GM19043 (cell line): ENCODE data around the gene SMPDL3B.

Experiments
- ATAC-seq: cut with Tn5 transposase; IDR thresholded peaks from one replicate; pipeline ENCODE4 v1.9.1; 2021; ENCODE audit warnings: low read depth; ENCODE audit not compliant: unreplicated experiment

The SMPDL3B gene, protein sequence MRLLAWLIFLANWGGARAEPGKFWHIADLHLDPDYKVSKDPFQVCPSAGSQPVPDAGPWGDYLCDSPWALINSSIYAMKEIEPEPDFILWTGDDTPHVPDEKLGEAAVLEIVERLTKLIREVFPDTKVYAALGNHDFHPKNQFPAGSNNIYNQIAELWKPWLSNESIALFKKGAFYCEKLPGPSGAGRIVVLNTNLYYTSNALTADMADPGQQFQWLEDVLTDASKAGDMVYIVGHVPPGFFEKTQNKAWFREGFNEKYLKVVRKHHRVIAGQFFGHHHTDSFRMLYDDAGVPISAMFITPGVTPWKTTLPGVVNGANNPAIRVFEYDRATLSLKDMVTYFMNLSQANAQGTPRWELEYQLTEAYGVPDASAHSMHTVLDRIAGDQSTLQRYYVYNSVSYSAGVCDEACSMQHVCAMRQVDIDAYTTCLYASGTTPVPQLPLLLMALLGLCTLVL

DNA sequence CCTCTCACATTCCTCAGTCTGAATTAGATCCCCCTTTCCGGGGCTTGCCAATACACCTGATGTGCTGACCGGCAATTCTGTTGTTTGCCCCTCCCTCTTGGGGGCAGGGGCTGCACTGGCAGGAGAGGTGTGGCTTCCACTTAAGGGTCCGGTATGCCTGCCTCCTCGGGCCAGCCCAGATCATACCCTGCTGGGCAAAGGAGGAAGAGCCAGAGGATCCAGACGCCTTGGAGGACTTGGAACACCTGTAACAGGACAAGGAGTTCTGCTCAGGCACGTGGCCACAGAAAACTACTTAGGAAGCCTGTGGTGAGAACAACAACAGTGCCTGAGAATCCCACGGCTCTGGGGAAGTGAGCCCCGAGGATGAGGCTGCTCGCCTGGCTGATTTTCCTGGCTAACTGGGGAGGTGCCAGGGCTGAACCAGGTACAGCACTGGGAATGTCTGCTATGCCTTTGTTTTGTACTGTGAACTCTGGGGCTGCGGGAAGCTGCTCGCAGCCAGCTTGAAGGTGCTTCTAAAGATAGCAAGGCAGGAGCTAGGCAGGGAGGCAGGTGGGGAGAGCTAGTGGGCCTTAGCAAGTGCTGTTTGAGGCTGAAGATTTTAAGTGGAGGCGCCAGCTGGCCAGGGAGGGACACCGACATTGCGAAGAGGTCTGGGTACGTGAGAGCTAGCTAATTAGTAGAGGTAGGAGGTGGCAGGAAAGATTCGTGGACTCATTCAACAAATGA, at the start of gene SMPDL3B:
Gene SMPDL3B, plus strand, starts transcription at position 183 of the 732 bp plus-strand sequence. Its CDS starts 184 bp downstream, at position 367.
- ATAC-seq: no peak

DNA sequence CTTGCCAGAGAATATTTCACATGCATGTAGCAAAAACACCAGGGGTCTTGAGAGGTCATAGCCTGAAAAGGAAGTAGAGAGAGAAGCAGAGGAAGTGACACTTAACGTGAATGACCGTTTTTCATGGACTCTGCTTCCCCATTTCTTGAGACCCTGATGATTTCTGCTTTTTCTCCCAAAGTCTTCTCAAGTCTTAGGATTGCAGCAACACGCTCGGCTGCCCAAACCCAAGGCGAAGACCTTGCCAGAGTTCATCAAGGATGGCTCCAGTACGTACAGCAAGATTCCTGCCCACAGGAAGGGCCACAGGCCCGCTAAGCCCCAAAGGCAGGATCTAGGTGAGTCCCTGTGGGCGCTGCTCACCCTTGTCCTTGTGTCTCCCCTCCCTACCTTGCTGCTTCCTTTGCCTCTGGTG, 49.7 kb upstream of the SMPDL3B start:
- ATAC-seq: no peak

DNA sequence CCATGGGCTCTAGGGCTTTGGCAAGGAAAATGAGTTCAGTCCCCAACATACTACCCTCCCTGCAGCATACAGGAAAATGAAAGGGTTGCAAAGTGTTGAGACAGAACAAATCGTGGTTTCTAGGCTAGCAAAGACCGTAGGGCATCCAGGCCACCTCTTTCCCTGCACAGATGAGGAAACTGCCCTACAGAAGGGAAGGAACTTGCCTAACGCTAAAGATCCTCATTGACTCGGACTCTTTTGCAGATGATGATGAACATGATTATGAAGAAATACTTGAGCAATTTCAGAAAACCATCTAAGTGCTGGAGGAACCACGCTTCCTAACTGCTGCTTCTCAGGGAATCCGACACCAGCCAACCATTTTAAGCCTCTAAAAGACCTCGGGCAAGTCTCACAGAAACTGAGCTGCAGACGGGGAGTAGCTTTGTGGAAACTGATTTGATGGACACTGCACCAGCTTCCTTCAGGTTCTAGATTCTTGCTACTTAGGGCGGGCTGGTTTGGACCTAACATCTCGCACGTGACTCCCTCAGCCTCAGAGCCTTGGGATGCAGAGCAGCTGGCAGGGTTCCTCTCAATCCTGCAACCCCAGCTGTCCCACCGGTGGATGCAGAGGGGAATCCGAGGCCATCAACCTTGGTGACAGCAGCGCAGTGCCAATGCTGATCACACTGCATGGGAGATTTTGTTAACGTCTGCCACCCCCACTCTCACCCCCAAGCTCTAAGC, 49.0 kb upstream of the SMPDL3B start:
- no peak for ATAC-seq

DNA sequence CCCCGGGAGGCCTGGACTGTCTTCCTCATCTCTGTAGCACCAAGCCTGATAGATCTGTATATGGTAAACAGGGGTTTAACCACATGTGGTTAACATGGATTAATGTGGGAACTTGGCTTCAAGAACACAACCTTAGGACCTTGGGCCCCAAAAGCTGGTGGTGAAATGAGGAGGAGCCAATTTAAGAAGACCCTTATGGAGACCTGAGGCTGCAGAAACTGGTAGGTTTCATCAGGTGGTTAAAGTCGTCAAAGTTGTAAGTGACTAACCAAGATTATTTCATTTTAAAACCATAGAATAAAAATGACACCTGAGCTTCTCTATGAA, 48.5 kb upstream of the SMPDL3B start:
- ATAC-seq: no peak

DNA sequence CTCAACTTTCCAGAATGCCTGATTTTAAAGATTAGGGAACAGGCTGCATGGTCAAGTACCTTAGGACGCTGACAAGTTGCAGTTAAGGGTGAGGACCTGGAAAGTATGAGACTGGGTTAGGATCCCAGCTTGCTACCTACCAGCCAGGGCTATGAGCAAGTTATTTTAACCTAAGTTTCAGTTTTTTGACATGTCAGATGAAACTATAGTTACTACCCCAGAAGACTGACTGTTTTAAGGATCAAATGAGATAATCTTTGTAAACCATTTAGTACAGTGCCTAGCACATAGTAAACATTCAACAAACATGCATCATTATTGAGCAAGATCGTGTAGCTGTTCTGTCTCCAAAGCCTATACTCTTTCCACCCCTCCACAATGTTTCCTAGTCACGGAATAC, 48.1 kb upstream of the SMPDL3B start:
- no peak for ATAC-seq

DNA sequence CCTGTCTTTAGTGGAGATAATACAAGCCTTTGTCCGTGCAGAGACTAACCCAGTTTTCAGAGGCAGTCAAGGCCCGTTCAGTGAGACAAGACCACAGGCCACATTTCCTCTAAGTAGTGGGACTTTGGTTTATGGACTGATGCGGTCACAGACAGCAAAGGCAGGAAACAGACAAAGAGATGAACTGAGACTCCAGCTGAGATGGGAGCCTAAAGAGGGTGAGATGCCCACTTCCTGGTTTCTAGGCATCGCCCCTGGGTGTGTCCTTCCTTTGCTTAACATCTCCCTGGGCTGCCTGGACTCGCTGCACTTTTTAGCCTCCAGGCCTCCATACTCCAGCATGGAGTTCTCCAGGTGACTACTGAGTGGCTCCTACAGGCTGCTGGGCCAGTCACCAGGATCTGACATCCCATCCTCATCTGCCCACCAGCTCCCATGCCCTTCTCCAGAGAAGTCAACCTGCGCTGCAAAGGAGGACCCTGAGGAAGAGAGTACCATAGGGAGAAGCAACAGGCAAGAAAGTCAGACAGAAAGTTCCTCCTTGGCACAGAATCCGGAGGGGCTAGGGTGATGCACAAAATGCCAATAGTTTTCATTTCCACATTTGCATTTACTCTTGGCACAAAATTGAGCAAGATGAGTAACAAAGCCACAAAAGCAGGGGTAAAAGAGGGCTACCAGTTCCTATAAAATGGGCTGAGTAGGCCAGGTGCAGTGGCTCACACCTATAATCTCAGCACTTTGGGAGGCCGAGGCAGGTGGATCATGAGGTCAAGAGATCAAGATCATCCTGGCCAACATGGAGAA, 47.4 kb upstream of the SMPDL3B start:
- no peak for ATAC-seq

DNA sequence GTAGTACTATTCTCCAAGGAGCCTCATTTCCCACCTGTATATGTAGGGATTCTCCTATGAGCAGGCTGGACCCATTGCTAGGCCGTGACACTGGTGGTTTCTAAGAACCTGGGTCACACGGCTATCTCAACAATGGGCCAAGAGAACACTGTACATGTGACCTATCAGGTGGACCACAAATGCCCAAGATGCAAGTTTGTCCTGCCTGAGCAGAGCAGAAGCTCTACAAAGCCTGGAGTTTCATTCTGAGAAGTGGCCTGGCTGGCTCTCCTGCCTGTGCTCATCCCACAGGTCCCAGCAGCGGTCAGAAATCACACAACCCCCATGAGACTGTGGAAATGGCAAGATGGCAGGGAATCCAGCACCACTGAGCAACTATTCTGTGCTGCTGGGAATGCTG, 45.3 kb upstream of the SMPDL3B start:
- no peak for ATAC-seq

DNA sequence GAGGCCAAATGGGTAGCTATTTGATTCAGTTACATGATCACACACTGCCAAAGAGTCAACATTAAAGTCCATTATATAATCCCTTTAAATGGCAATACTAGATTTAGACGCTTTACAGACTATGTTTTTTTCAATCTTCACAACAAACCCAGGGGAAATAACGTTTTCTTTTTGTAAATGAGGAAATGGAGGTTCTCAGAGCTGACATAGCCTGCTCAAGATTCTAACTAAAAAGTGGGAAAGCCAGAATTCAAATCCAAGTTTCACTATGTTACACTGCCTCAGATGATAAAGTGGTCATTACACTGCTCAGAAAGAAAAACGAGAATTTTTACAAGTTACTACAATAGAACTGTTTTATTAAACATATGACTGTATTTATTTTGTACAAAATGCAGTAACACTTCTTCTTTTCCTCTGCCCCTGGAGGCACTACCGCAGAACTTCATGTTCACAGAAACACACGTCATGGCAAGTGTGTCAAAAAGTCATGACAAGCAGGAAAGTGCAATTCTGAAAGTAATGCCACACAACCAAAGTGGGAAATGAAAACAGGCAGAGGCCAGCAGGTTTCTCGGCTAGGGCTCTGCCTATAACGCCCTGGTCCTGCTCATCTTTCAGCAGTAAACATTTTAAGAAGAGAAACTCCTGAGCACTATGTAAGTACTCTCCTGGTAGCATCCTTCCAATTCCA, 43.5 kb upstream of the SMPDL3B start:
- ATAC-seq: no peak

DNA sequence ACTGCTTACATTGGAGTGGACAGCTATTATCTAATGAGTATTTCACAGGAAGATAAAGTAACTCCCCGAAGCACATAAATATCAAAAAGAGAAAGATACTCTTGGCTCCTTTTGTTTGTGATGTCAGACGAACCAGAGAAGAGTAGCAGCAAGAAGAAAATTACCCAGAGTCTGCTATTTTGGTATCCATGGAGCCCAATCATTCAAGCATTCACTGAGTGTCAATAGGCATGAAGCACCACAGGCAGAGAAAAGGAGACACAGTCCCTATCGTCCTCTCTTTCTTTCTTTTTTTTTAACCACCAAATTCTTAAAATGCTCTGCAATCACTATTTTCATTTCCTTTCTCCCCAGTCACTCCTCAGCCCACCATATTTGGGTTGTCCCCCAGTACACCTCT, 40.3 kb upstream of the SMPDL3B start:
- ATAC-seq: no peak

DNA sequence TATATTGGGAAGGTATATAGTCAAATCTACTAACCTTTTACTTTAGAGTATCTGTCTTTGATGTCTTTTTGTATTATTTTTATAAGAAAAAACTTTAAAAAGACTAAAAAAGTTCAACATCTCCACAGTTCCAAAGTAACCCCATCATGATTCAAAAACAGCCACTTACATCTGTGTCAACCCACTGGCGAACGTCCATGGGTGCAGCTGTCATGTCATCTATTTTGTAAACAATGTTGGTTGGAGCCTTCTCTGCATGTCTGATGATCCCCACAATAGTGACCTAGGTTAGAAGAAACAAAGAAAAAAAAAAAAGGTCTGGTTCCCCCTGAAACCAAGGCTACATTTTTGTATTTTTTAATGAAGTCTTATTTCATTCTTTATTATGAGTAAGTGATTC, 28.0 kb upstream of the SMPDL3B start:
- no peak for ATAC-seq

DNA sequence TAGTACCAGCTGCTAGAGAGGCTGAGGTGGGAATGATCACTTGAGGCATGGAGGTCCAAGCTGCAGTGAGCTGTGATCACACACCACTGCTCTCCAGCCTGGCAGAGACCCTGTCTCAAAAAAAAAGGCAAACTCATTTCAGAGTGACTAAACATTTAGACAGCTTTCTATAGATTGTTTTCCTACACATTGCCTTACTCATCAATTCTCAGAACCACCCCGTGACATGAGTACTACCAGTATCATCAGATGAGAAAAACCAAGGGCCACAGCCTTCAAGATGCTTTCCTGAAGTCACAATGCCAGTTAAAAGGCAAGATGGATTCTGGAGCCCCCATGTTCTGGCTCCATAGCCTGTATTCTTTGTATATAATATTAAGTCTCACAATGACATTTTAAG, 22.4 kb upstream of the SMPDL3B start:
- no peak for ATAC-seq

DNA sequence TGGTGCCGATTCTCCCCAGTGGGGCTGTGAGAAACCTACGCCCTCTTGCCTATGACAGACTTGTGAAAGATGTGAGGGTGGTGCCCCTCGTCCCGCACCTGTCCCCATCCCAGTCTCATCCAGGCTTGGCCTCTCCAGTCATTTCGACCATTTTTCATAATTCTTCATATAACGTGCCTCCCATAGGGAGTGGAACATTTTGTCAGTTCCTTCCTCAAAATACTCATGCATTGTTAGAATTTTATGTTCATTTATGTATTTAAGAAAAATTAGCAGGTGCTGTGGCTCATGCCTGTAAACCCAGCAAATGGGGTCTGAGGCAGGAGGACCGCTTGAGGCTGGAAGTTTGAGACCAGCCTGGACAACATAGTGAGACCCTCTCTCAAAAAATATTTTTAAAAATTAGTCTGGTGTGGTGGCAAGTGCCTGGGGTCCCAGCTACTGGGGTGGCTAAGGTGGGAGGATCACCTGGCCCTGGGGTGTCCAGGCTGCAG, 19.7 kb upstream of the SMPDL3B start:
- ATAC-seq: no peak

DNA sequence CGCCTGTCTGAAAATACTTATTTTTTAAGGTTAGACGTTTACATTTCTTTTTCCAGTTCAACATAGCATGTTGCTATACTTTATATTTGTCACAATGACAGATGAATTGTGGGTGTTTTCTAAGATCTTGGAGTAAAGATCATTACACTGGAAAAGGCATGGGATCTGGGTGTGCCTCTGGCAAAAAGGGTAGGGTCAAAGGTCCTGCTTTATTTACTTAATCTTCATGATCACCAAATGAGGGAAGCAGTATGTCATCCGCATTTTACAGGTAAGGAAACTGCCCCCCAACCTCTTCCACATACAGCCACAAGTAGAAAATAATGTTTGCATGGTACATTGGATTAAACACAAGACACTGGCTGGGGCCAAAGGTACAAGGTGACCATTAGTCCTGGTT, 12.5 kb upstream of the SMPDL3B start:
- no peak for ATAC-seq

DNA sequence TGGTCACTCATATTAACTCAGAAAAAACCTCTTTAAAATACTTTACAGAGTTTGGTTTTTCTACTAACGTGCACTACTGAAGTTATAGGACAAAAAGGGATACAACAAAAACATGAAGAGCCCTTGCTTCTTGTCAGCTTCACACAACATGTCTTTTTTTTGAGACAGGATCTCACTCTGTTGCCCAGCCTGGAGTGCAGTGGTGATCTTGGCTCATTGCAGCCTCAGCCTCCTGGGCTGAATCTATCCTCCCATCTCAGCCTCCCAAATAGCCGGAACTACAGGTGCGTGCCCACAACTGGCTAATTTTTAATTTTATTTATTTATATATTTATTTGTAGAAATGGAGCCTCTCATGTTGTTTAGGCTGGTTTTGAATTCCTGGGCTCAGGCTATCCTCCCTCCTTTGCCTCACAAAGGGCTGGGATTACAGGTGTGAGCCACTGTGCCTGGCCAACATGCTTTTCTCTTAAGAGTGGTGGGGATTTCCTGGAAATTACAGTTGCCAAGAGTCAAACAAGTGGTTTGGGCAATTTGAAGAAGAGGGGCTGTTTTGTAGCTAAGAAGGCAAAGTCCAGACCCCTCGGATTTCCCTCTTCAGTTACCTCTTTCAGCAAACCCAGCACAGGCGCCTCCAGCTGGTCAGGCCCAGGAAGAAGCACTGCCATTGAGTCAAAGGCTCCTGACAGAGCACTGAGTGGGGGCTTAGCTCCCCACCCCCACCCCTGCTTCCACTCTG, 6.4 kb upstream of the SMPDL3B start:
- ATAC-seq: no peak

DNA sequence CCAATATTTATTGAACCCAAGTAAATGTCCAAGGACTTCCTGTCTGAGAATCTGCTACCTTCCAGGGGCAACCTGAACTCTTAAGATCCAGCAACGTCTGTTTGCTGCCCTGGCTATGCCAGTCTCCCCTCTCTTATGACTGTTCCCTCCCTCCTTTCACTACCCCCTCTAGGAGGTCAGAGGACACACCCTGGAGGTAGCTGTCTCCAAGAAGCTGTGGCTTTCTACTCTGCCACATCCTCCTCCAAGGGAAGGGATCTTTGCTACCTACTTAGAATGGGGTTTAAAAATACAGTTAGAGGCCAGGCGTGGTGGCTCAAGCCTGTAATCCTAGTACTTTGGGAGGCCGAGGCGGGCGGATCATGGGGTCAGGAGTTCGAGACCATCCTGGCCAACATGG, 3.6 kb upstream of the SMPDL3B start:
- ATAC-seq: no peak

DNA sequence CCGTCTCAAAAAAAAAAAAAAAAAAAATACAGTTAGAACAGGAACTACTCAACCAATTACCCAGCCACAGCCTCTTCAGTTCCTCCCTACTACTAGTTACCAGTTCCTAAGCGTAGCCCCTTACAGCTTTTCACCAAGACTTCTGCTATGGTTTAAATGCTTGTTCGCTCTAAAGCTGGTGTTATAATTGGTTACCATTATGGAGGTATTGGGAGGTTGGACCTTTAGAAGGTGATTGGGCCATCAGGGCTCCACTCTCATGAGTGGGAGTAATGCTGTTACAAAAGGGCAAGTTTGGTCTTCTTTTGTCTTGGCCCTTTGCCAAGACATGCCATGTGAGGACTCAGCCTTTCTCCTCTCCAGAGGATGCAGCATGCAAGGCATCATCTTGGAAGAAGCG, 3.0 kb upstream of the SMPDL3B start:
- ATAC-seq: no peak

DNA sequence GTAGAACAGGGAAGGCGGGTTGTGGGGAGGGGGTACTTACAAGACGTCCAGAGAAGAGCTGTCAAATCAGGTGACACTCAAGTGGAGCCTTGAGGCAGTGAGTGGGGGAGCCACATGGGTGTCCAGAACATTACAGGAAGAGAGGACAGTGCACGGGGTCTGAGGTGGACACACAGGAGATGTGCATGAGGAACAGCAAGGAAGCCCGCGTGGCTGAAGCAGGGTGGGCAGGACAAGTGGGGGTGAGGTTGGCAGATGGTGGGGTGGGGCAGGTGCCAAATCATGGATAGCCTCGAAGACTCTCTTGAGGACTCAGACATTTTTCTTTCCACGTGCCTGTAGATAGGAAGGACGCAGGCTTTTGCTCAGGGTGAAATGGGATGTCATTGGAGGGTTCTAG, 921 bp downstream of the SMPDL3B start:
- ATAC-seq: no peak

DNA sequence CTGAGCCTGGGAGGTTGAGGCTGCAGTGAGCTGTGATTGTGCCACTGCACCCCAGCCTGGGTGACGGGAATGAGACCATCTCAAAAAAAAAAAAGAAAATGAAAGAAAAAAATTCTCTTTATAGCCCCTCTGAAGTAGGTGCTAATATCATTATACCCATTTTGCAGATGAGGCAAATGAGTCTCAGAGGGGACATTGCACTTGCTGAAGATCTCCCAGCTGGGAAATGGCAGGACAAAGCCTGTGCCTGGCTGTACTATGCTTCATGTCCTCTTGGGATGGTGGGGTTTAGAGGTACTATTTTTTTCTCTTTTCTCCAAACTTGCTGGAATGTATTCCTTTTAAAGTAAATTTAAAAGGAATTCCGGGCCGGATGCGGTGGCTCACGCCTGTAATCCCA, 1.6 kb downstream of the SMPDL3B start:
- no peak for ATAC-seq

DNA sequence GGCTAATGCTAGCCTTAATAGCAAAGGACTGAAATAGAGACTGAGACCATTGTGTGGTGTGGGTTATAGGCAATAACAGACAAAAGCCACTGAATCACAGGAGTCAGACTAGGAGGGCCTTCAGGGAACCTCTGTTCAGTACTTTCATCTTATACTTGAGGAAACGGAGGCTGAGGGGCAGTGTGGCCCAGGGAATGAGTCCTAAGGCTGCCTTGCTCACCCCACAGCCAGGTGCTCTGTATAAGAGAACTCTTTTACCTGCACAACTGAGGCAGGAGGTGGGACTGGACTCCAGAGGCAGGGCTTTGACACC, 2.7 kb downstream of the SMPDL3B start:
- ATAC-seq: no peak
